Fibroblast of lung (primary cell): ENCODE data around the gene ABCF3.

Source experiments
- CTCF ChIP-seq, 2 donors: IDR thresholded peaks in 1 of 2; conservative IDR thresholded peaks in 1 of 2; 1 replicate in 1 of 2; 2 replicates in 1 of 2; pipeline ENCODE4 v1.5.1; 2011 to 2012; ENCODE audit warnings: low read length in 2 of 2, control low read depth in 1 of 2, inconsistent platforms in 1 of 2, low read depth in 1 of 2, mild to moderate bottlenecking in 1 of 2
- EZH2 ChIP-seq: IDR thresholded peaks from 2 replicates; pipeline ENCODE4 v1.5.1; 2012; ENCODE audit warnings: low read length, control low read depth, mild to moderate bottlenecking; ENCODE audit errors: missing control alignments

DNA sequence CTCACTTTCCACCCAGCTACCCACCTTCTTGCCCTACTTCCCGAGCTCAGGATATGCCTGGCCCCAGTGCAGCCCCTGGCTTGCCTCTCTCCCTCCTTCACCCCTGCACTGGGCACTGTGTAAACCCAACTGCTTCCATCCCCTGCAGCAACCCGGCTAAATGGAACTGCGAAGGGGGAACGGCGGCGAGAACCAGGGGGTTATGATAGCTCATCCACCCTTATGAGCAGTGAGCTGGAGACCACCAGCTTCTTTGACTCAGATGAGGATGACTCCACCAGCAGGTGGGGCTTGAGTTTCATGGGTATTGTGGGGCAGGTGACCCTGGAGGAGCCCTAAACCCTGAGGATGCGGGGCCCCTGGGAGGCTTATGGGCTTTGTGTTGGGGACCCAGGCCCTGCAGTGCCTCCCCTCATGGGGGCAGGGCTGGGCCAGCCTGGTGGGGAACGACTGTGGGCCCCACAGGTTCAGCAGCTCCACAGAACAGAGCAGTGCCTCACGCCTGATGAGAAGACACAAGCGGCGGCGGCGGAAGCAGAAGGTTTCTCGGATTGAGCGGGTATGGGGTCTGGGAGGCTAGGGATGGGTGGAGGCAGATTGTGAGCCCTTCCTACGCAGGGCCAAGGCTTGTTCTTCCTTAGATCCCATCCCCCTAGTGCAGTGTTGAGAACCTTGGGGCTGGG lies 21.2 kb upstream of the ABCF3 start:
- TF ChIP-seq CTCF (conservative IDR thresholded peaks at IDR 0.05 in 1 of 2, IDR thresholded peaks at IDR 0.05 in 1 of 2; ENCODE audit: low read depth in 1 of 2, low read length in 2 of 2) = no peak
- TF ChIP-seq EZH2 = no peak
